ES-I3 (cell line): Measurements from ENCODE around the gene IFITM10.

Experiments
- H3K36me3 ChIP-seq: 2 replicates; pipeline ENCODE4 v1.6.1; 2013; ENCODE audit warnings: mild to moderate bottlenecking, low read length, control low read depth, moderate library complexity; ENCODE audit not compliant: insufficient read depth
- H3K4me1 ChIP-seq: 2 replicates; pipeline ENCODE4 v1.6.1; 2013; ENCODE audit warnings: mild to moderate bottlenecking, control low read depth, low read length; ENCODE audit not compliant: insufficient read depth
- H3K9ac ChIP-seq: 2 replicates; pipeline ENCODE4 v1.6.1; 2013; ENCODE audit warnings: low read depth, mild to moderate bottlenecking, low read length, moderate library complexity
- H3K9me3 ChIP-seq: 2 replicates; pipeline ENCODE4 v1.6.1; 2013; ENCODE audit warnings: mild to moderate bottlenecking, low read length, moderate library complexity; ENCODE audit not compliant: control insufficient read depth, insufficient read depth

The IFITM10 gene

GRCh38 chr11:1761857-1762536, 11.6 kb upstream of the IFITM10 start:
- Histone ChIP-seq H3K9ac (no peak overlapping the region), H3K4me1 (no peaks in the 10 kb centered on the region; the same call in 1 of the 2 replicates), H3K36me3 (peaks cover 5% of the 10 kb centered on the region; the same call in 1 of the 2 replicates), H3K9me3 (no peaks in the 10 kb centered on the region)

- no peaks in the 10 kb centered on the region for H3K9me3 ChIP-seq
- no peaks in the 10 kb centered on the region; the same call in 1 of the 2 replicates for H3K4me1 ChIP-seq
- no peak overlapping the region for H3K9ac ChIP-seq
- peaks cover 5% of the 10 kb centered on the region; the same call in 1 of the 2 replicates for H3K36me3 ChIP-seq
Observed at GRCh38 chr11:1761110-1761856, 10.9 kb upstream of the IFITM10 start.

GRCh38 chr11:1760351-1761109, 10.1 kb upstream of the IFITM10 start:
- H3K36me3 ChIP-seq: peaks cover 5% of the 10 kb centered on the region; the same call in 1 of the 2 replicates
- H3K9ac ChIP-seq: no peak overlapping the region
- no peaks in the 10 kb centered on the region for H3K9me3 ChIP-seq
- H3K4me1 ChIP-seq: no peaks in the 10 kb centered on the region; the same call in 1 of the 2 replicates

GRCh38 chr11:1759851-1760220, 9.4 kb upstream of the IFITM10 start:
- H3K9ac ChIP-seq: no peak overlapping the region
- peaks cover 5% of the 10 kb centered on the region for H3K36me3 ChIP-seq
- no peaks in the 10 kb centered on the region for H3K9me3 ChIP-seq
- H3K4me1 ChIP-seq: no peaks in the 10 kb centered on the region; the same call in 1 of the 2 replicates

- Histone ChIP-seq H3K4me1 (no peaks in the 10 kb centered on the region; the same call in 1 of the 2 replicates), H3K36me3 (peaks cover 5% of the 10 kb centered on the region), H3K9ac (no peak overlapping the region), H3K9me3 (no peaks in the 10 kb centered on the region)
Observed at GRCh38 chr11:1759151-1759850, 8.9 kb upstream of the IFITM10 start.

- H3K9ac ChIP-seq: no peak overlapping the region
- no peaks in the 10 kb centered on the region for H3K9me3 ChIP-seq
- H3K4me1 ChIP-seq: no peaks in the 10 kb centered on the region; the same call in 1 of the 2 replicates
- H3K36me3 ChIP-seq: peaks cover 5% of the 10 kb centered on the region
Observed at GRCh38 chr11:1758611-1759150, 8.3 kb upstream of the IFITM10 start.

- Histone ChIP-seq H3K4me1 (no peaks in the 10 kb centered on the region; the same call in 1 of the 2 replicates), H3K36me3 (peaks cover 5% of the 10 kb centered on the region)
Observed at GRCh38 chr11:1757861-1758610, 7.6 kb upstream of the IFITM10 start.

GRCh38 chr11:1756791-1757771, 6.7 kb upstream of the IFITM10 start:
- Histone ChIP-seq H3K9me3 (no peaks in the 10 kb centered on the region), H3K4me1 (no peaks in the 10 kb centered on the region), H3K9ac (no peak overlapping the region), H3K36me3 (peaks cover 5% of the 10 kb centered on the region)

More at GRCh38 chr11:1757861-1758610, 7.6 kb upstream of the IFITM10 start:
- H3K9me3 ChIP-seq: no peaks in the 10 kb centered on the region
- H3K9ac ChIP-seq: no peak overlapping the region

- H3K4me1 ChIP-seq: no peaks in the 10 kb centered on the region
- peaks cover 5% of the 10 kb centered on the region for H3K36me3 ChIP-seq
Observed at GRCh38 chr11:1755692-1756561, 5.5 kb upstream of the IFITM10 start.

GRCh38 chr11:1755344-1755691, 4.9 kb upstream of the IFITM10 start:
- Histone ChIP-seq H3K9me3 (no peaks in the 10 kb centered on the region), H3K4me1 (no peaks in the 10 kb centered on the region; the same call in 1 of the 2 replicates), H3K9ac (no peak overlapping the region), H3K36me3 (peaks cover 5% of the 10 kb centered on the region)

More at GRCh38 chr11:1755692-1756561, 5.5 kb upstream of the IFITM10 start:
- Histone ChIP-seq H3K9ac (no peak overlapping the region), H3K9me3 (no peaks in the 10 kb centered on the region)

- Histone ChIP-seq H3K36me3 (peaks cover 5% of the 10 kb centered on the region), H3K4me1 (no peaks in the 10 kb centered on the region; the same call in 1 of the 2 replicates)
Observed at GRCh38 chr11:1754376-1755150, 4.2 kb upstream of the IFITM10 start.

More at GRCh38 chr11:1754376-1755150, 4.2 kb upstream of the IFITM10 start:
- Histone ChIP-seq H3K9ac (no peak overlapping the region), H3K9me3 (no peaks in the 10 kb centered on the region)
